NCI-H82 (cell line): Measurements from ENCODE around the gene CYB5A.

Experiments
- DNase-seq: peaks from one replicate; lab custom pipeline; 2025; lab: John Stamatoyannopoulos, UW

Gene CYB5A

DNA sequence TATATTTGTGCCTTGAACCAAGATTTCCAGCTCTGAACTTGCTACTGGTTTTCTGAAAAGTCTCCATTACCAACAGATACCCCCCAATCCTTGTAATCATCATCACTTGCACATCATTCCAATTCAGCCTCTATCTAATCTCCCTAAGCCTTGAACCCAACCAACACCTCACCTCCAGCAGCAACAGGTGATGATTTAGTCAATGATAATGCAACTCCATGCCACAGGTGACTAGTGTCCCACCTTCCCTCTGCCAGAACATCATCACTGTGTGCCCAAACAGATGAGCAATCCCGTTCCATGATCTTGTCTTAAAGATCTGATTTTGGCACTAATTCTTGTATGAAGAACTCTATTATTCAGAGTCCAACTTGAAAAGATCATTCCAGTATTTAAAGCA, 75.9 kb downstream of the CYB5A start:
- DNase-seq: no peak

DNA sequence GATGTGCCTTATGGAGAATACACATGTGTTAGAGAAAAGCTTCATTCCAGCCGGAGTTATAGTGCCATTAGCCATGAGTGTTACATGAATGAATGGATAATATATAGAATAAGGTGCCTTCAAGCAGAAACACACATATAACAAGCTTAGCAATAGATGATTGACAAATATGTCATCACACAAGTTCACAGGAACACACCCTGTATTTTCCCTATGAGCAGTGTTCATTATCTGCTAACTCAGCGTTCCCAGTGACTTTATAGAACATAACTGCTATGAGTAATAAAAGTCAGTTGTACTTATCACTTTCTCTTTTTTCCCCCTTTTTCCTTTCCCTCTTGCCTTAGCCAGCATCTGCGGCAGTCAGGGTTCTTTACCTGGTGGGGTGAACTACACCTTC, 78.3 kb downstream of the CYB5A start:
- no peak for DNase-seq

DNA sequence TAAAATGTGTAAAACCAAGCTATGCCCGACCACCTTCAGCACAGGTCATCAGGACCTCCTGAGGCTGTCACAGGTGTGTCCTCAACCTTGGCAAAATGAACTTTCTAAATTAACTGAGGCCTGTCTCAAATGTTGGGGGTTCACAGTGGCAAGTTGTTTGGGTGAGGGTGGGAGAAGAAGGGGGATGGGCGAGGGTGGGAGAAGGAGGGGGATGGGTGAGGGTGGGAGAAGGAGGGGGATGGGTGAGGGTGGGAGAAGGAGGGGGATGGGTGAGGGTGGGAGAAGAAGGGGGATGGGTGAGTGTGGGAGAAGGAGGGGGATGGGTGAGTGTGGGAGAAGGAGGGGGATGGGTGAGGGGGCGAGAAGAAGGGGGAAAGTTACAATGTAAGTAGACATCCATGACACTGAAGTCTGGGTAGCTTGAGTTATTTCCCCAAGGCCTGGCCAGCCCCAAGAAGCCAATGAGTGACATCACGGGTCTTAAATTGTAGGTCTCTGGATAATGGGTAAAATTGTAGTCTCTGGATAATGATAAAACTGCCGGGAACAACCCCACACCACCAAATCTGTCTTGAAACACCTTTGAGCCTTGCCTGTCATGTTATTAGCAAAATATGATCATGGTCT, 87.1 kb downstream of the CYB5A start:
- peak; percentile 4 for DNase-seq

DNA sequence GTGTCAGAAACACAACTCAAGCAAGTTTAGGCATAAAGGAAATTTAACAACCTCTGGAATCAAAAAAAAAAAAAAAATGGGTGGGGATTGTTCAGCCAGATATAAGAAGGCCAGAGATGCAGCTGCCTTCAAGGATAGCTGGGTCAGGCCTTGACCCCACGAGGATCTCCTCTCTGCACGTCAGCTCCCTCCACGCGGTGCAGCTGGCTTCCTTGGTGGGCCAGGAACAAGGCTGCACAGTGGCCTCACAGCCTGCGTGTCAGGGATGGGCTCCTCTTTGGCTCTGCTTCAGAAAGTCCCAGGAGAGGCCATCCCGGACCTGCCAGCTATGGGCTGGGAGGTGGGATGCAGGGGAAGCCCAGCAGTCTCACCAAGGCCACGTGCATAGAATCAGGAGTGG, 88.0 kb downstream of the CYB5A start:
- no peak for DNase-seq
